GM19328 (cell line): Measurements from ENCODE around the gene NUP107.

ENCODE experiments used
- ATAC-seq: cut with Tn5 transposase; IDR thresholded peaks from one replicate; pipeline ENCODE4 v1.9.1; 2021; ENCODE audit warnings: mild to moderate bottlenecking, moderate library complexity; ENCODE audit not compliant: unreplicated experiment

Gene NUP107

DNA sequence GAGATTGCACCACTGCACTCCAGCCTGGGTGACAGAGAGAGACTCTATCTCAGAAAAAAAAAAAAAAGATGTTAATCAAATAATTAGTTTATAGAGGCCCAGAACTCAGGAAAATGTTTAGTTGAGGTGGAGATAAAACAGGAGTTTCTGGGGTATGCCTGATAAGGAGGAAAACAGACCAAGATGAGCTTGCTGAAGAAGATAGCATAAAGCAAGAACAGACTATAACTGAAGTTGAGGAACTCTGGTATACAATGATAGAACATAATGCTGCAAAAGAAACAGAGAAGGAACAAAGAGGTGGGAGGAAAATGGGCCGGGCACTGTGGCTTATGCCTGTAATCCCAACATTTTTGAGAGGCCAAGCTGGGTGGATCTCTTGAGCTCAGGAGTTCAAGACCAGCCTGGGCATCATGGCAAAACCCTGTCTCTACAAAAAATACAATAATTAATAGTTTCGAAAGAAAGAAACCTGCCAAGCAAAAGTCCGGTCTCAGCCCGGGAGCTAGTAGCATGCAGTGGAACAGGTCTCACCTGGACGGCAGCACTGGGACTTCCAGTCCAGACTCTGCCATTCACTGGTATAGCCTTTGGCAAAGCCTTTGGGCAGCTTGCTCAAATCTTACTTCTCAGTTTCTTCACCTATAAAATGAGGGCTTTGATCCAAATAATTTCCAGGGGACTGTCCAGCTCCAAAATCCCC lies 84.6 kb downstream of the NUP107 start:
- no peak for ATAC-seq

DNA sequence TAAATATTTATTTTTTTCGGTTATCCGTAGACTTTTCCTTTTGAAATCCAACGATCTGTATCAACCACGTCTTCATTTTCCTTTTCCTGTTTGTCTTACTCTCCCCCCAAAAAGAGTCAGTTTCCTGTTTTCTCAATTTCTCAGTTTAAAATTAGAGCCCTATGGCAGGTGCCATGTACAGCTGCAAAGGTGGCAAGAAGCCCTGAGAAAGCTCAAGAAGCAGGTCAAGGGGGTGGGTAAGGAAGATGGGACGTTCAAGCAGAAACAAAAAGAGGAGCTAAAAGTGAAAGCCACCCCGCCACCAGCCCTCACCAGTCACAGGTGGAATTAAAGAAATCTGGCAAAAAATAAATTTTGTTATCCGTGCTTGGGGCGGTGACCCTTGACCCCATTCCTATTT lies 85.9 kb downstream of the NUP107 start:
- ATAC-seq, result no peak

GRCh38 chr12:68773582-68773981 lies 86.8 kb downstream of the NUP107 start:
- no peak for ATAC-seq

DNA sequence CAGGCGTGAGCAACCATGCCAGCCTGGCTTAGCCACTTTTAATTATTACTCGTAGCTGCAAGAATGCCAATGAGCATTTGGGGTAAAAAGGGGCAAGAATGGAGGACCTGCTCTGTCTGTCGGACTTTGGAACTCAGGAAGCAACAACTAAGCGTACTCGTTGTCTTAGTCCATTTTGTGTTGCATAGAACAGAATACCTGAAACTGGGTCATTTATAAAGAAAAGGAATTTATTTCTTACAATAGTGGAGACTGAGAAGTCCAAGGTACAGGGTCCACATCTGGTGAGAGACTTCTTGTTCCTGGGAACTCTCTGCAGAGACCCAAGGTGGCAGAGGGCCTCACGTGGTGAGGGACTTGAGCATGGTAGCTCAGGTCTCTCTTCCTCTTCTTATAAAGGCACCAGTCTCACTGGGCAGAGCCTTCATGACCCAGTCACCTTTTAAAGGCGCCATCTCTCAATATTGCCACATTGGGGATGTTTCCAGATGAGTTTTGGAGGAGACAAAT lies 88.4 kb downstream of the NUP107 start:
- ATAC-seq, result no peak

DNA sequence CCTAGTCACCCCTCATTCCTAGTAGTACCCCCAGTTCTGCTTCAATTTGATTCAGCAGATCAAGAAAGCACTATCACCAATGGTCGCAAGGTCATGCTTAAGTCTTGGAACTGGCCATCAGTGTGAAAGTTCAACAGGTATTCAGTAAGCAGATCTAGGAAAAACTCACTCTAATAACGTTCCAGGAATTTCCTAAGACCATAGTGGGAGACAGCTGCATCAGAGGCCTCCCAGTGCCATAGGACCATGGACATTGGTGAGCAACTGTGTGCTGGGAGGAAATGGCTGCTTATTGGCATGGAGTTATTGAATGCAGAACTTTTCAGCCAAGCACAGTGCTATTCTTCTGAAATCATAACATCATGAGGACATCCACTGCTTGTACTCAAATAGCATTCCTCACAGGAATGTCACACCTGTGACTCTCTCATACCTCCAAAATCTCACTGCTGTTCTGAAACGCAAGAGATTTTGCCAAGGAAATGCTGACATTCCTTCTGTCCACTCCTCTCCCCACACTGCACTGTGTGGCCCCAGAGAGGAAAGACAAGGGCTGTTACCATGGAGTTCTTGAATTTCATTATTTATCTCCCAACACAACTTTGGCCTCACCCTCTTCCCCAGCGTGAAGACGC lies 90.3 kb downstream of the NUP107 start:
- no peak for ATAC-seq

- no peak for ATAC-seq
Measured at GRCh38 chr12:68779280-68779679, 92.5 kb downstream of the NUP107 start.

DNA sequence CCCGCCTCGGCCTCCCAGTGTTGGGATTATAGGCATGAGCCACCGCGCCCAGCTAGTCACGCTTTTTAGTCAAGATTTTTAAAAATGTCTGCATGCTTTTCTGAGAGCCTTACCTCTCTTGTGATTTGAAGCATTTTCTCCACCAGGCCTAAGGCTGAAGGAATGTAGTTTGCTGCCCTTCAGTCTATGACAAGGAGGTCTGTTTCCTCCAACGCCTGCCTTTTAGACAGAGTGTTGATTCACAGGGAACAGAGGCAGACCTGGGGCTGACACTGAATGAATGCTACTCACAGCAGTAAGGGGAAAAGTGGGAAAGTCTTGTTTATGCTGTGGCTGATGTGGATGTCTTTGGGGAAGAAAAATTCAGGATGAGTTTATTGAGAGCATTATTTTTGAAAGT lies 94.0 kb downstream of the NUP107 start:
- ATAC-seq, result no peak

DNA sequence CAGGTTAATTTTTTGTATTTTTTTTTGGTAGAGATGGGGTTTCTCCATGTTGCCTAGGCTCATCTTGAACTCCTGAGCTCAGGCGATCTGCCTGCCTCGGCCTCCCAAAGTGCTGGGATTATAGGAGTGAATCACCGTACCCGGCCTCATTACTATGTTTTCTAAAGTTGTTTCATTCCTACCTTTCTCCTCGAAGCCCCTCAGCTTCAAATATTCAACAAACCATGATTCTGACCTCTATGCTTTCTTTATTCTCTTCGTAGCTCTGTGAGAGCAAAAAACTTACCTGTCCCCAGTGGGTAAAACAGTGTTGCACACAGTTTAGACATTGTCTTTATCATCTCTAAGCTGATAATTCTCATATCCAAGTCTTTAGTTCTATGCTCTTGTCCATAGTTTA lies 95.0 kb downstream of the NUP107 start:
- ATAC-seq, result no peak

DNA sequence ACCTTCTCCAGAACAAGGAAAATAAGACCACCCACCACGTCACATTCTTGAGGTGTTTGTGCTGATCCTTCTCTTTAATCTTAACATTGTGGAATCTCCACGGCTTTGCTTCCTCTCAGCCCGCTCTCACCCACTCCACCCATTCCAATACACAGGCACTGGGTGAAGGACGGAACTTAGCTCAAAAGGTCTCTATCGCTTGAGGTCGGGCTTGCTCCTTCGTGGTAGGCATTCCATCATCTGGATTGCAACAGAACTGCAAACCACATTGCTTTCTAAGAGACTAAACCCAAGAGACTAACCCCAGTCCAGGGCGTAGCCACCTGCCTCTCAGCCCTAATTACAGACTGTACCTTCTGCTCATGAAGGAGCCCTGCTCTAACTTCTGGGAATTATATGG lies 97.2 kb downstream of the NUP107 start:
- no peak for ATAC-seq

GRCh38 chr12:68785358-68785757 lies 98.6 kb downstream of the NUP107 start:
- ATAC-seq, result no peak

- ATAC-seq, result no peak
Measured at GRCh38 chr12:68785823-68786222, 99.0 kb downstream of the NUP107 start.

DNA sequence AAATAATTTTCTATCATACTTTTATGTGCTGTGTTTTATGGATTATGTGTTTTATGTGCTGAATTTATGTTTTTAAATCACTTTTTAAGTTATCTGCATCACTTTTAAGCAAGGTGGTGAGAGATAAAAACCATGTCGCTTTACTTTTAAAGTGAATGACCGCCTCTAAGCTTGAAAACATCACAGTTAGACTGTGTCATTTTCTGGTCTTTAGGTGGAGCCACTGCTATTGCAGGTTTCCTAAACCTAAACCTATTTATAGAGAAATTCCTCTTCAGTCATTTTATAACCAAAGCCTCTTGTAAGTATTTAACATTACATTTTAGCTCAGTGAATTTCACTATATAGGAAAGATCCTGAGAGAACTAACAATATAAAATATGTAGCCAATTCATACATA lies 100.2 kb downstream of the NUP107 start:
- no peak for ATAC-seq

DNA sequence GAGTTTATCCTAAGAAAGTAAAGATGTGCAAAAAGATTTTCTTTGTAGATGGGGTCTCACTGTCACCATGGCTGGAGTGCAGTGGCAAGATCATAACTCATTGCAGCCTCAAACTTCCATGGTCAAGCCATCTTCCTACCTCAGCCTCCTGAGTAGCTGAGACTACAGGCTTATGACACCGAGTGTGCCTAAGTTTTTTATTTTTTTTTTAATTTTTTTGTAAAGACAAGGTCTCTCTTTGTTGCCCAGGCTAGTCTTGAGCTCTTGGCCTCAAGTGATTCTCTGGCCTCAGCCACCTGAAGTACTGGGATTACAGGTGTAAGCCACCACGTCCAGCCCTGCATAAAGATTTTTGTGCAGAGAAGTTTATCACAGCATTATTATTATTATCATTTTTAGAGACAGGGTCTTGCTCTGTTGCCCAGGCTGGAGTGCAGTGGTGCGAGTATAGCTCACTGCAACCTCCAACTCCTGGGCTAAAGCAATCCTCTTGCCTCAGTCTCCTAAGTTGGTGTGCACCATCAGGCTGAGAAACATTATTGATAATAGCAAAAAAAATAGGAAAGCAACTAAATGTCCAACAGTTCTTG lies 101.9 kb downstream of the NUP107 start:
- no peak for ATAC-seq

DNA sequence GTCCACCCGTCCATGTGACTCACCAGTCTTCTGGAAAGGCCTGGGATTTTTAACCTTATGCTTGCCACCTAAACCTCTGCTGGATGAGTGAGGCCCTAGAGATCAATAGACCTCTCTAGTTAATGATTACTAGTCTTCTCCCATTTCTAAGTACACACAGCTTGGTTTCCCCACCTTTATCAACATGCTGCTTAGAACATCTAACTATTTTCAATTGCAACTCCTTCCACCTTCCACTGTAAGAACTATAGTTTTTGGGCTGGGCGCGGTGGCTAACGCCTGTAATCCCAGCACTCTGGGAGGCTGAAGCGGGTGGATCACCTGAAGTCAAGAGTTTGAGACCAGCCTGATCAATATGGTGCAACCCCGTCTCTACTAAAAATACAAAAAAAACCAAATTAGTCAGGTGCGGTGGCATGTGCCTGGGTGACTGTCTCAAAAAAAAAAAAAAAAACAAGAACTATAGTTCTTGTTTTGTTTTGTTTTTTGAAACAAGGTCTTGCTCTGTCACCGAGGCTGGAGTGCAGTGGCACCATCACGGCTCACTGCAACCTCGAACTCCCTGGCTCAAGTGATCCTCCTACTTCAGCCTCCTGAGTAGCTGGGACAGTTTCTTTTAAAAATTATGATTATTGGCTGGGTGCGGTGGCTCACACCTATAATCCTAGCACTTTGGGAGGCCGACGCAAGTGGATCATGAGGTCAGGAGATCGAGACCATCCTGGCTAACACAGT lies 102.5 kb downstream of the NUP107 start:
- ATAC-seq, result no peak

DNA sequence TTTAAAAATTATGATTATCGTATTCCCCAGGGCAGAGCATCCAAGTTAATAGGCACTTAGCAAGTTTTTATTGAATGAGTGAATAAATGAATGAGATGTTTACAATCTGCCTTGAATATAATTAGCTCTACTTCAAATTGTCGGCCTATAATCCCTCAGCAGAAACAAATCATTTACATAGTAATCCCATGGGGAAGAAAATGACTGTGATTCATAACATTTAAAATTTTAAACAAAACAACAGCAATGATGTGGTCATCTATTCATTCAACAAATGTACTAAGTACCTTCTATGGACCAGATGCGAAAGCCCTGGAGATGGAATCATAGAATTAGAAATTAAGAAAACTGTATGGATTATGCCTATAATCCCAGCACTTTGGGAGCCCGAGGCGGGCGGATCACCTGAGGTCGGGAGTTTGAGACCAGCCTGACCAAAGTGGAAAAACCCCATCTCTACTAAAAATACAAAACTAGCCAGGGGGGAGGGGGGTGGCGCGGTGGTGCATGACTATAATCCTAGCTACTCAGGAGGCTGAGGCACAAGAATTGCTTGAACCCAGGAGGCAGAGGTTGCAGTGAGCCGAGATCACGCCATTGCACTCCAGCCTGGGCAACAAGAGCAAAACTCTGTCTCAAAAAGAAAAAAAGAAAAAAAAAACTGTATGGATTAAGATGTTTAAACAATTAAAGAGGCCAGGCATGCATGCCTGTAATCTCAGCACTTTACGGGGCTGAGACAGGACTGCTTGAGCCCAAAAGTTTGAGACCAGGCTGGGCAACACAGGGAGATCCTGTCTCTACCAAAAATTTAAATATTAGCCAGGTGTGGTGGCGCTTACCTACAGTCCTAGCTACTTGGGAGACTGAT lies 103.5 kb downstream of the NUP107 start:
- ATAC-seq, result no peak

DNA sequence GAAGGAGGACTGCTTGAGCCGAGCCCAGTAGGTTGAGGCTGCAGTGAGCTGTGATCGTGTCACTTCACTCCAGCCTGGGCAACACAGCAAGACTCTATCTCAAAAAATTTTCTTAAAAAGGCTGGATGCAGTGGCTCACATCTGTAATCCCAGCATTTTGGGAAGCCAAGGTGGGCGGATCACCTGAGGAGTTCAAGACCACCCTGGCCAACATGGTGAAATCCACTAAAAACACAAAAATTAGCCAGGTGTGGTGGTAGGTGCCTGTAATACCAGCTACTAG lies 104.1 kb downstream of the NUP107 start:
- ATAC-seq, result no peak

- no peak for ATAC-seq
Measured at GRCh38 chr12:68791897-68792481, 105.2 kb downstream of the NUP107 start.

DNA sequence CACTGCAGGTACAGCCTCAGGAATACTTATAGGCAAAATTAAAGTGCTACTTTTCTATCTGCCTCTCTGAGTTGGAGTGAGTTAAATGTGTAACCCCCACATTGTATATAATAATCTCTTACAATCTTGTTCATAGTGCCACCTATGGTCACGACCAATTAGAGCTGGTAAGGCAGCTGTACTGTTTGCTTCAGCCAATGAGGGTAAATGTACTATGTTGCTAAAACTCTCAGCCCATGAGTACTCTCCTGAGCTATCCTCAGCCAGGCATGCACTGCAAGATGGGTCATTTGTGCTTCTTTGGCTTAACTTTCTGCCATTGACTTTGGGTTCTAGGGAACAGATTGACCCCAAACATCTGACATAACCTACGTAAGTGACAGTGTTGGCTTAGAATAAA lies 106.2 kb downstream of the NUP107 start:
- ATAC-seq, result peak; percentile 99

DNA sequence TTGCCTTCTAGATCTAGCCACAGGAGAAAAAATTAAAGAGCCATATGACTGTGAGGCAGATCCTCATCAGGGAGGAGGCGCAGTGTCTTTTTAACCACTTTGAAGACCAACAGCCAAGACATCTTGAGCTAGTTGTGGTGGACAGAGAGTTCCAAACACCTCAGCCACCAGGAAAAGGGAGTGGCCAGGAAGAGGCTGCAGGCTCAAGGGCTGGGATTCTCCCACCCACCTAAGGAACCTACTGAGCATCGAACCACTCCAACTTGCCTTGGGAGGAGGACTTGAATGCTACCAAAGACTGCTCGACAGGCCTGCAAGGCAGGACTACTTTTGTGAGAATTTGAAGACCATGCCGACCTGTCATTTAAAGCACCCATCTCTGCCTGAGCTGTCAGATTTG lies 106.7 kb downstream of the NUP107 start:
- ATAC-seq, result no peak

DNA sequence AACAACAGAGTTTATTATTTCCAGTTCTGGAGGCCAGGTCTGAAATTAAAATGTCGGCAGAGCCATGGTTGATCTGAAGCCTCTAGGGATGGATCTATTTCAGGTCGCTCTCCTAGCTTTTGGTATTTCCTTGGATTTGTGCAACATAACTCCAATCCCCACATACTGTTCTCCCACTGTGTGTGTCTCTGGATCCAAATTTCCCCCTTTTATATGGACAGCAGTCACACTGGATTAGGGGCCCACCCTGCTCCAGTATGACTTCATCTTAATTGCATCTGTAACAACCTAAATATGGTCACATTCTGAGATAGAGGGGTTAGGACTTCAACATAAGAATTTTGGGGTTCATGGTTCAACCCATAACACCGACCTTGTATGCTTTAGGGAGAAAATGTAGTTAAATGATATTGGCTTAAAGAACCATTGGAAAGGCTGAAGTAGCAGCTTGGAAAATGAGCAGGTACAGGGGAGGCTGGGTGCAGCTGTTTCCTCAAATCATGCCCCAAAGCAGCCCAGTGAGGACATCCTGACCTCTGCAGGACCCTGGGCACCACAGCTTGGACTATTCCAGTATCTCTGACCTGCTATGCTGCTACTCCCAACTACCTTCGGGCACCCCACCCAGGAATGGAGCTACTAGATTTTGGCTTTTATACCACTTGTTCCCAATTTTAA lies 107.3 kb downstream of the NUP107 start:
- ATAC-seq, result no peak
